ENCODE measurements around the gene BCL11B.
"Not testable (repeated sequence)": the region's sequence is repeated elsewhere in the genome, so short reads cannot be mapped to it uniquely, and the experiment has no call there.

BCL11B gene

DNA sequence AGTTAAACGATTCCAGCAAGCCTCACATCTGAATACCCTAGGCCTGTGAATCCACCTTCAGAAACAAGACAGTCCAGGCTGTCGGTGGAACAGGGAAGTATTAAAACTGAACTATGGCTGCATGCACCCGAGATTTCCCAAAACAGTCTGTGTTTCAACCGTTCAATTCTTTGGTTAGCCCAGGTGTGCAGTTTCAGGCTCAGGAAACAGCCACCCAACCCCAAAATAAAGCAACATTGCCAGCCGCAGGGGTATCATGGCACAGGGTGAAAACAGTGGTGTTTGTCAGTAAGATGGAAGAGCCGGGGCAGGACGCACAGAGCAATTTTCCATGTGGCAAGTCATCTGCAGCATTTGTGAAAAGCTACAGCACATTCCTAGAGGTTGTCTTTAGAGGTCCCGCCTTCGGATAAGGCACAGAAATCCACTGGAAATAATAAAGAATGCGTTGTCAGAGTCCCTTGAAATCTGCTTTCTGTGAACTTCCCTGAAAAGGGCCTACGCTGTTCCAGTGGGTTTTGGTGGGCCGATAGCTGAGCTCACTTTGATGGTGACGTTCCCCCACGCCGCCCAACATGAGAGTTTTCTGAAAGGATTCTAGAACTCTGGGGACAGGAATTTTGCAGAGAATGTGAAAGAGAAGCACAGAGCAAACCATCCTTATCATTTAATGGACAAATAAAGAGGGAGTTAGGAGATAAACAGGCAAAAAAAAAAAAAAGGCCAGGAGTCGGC is 84.9 kb downstream of the BCL11B start:
- H3K4me3 ChIP-seq (ENCODE audit: low read depth, low read length), result no peak overlapping the region
- TF ChIP-seq, protein P1, sequence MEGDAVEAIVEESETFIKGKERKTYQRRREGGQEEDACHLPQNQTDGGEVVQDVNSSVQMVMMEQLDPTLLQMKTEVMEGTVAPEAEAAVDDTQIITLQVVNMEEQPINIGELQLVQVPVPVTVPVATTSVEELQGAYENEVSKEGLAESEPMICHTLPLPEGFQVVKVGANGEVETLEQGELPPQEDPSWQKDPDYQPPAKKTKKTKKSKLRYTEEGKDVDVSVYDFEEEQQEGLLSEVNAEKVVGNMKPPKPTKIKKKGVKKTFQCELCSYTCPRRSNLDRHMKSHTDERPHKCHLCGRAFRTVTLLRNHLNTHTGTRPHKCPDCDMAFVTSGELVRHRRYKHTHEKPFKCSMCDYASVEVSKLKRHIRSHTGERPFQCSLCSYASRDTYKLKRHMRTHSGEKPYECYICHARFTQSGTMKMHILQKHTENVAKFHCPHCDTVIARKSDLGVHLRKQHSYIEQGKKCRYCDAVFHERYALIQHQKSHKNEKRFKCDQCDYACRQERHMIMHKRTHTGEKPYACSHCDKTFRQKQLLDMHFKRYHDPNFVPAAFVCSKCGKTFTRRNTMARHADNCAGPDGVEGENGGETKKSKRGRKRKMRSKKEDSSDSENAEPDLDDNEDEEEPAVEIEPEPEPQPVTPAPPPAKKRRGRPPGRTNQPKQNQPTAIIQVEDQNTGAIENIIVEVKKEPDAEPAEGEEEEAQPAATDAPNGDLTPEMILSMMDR (IDR thresholded peaks at IDR 0.05; ENCODE audit: low read depth, low read length), result no peak
- DNase-seq (ENCODE audit: low read depth, low spot score), result no peak
- in situ Hi-C loops (cut with HindIII; ENCODE audit: low sequenced_read_pairs), result no loop called here

DNA sequence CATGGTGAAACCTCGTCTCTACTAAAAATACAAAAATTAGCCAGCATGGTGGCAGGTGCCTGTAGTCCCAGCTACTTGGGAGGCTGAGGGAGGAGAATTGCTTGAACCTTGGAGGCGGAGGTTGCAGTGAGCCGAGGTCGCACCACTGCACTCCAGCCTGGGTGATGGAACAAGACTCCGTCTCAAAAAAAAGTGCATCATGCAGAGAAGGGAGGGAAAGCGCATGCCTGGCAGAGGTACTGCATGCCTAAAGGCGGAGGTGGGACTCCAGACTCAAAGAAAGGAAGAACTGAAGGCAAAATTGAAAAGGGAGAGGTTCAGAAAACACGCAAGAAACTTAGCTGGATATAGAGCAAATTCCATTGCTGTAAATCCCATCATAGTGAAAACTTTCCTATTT is 85.7 kb downstream of the BCL11B start:
- H3K4me3 ChIP-seq (ENCODE audit: low read depth, low read length); in situ Hi-C loops (cut with HindIII; ENCODE audit: low sequenced_read_pairs); DNase-seq (ENCODE audit: low read depth, low spot score): not testable (repeated sequence)

DNA sequence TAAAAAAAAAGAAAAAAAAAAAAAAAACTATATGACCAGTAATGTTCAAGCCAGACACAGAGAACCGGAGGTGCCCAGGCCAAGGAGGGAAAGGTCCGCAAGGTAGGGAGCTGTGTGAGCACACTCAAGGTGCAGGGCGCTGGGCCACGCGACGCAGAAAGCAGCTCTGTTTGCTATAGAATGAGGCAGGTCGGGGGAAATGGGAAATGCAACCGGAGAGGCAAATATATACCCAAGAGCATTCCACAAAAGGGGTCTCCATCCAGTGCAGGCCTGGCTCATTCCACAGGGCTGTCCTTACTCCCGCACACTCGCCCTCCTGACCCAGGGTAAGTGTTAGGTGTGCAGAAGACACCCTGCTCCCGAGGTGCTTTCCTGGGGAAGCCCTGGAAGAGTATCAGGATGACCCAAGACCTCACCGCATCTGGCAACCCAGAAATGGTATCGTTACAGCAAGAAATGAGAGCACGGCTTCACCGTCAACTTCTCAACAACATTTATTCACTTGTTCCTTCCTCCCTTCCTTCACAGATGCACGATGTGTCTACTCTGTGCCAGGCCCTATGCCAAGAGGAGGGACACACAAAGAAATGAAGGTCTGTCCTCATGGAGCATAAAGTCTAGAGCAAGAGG is 86.4 kb downstream of the BCL11B start:
- in situ Hi-C loops (cut with HindIII; ENCODE audit: low sequenced_read_pairs), result no loop called here
- H3K4me3 ChIP-seq (ENCODE audit: low read depth, low read length), result no peak overlapping the region
- TF ChIP-seq, protein P1 (IDR thresholded peaks at IDR 0.05; ENCODE audit: low read depth, low read length), result no peak
- DNase-seq (ENCODE audit: low read depth, low spot score), result no peak

DNA sequence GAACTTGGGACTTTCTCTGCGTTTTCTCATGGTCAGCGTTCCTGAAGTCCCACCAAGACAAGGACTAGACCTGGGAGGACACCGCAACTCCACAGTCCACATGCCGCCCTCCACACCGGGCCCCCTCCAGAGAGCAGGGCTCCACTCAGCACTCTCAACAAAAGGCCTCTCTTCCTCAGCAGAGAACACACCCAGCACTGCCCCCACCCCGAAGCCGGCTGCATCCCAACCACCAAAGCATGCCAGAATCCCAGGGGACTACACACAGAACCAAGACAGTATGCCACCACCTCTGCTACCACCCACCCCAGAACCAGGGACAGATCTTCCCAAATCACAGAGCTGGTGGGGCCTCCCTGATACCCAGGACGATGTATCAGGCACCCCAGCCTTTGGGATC is 88.3 kb downstream of the BCL11B start:
- TF ChIP-seq, protein P1 (IDR thresholded peaks at IDR 0.05; ENCODE audit: low read depth, low read length), result no peak
- no peak for DNase-seq (ENCODE audit: low read depth, low spot score)
- in situ Hi-C loops (cut with HindIII; ENCODE audit: low sequenced_read_pairs), result no loop called here
- H3K4me3 ChIP-seq (ENCODE audit: low read depth, low read length), result no peak overlapping the region

DNA sequence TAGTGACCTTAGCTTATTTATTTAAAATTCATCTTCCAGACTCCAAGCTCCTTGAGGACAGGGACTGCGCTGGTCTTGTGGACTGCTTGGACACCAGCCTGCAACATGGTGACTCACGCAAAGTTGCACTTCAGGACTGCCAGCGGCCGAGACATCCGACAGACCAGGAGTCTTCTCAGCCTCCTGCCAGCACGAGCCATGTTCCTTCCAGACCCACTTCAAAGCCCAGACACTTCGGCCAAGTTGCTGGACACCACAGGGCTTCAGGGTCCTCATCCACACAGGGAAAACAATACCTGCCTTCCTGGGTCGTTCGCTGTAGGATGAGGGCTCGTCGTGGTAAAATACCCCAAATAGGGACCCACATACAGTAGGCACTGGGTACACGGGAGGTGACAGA is 88.7 kb downstream of the BCL11B start:
- no peak for DNase-seq (ENCODE audit: low read depth, low spot score)
- in situ Hi-C loops (cut with HindIII; ENCODE audit: low sequenced_read_pairs), result no loop called here

DNA sequence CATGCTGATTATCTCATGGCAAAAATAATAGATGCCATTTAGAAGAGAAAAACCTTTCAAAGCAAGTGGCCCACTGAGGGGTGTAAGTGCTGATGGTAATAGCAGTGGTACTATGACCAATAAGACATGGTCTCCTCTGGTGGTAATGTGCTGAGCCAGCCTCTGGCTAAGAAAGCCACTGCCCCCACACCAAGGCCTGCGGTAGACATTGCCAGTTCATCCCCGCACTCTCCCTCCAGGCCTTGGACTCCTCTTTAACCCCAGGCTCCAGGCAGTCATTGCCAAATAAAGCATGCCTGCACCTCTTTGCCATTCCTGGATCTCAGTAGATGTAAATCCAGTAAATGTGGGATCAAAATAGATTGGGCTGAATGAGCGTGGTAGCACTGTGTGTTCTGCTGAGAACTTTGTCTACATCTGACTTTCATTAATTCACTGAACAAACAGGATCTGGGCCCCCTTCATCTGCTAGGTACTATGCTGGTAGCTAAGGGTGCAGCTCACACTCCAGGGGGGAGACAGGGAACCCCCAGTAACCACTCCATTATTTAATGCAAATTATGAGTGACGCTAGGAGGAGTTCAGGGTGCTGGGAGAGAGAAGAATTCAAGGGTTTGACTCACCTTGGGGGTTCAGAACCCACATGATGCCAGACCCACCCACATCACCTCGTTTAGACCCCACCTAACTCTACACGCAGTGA is 89.3 kb downstream of the BCL11B start:
- no peak for DNase-seq (ENCODE audit: low read depth, low spot score)
- TF ChIP-seq, protein P1 (IDR thresholded peaks at IDR 0.05; ENCODE audit: low read depth, low read length), result no peak
- in situ Hi-C loops (cut with HindIII; ENCODE audit: low sequenced_read_pairs), result no loop called here
- no peak overlapping the region for H3K4me3 ChIP-seq (ENCODE audit: low read depth, low read length)

More for the DNA sequence above, 88.7 kb downstream of the BCL11B start:
- TF ChIP-seq, protein P1 (IDR thresholded peaks at IDR 0.05; ENCODE audit: low read depth, low read length), result no peak
- H3K4me3 ChIP-seq (ENCODE audit: low read depth, low read length), result no peak overlapping the region

All from astrocyte of the spinal cord (primary cell).